Stimulated activated CD8-positive, alpha-beta memory T cell treated with anti-CD3 and anti-CD28 coated beads, Interleukin-15, amount 100 ng/mL, for 48 hours (primary cell): ENCODE data around the gene KIF3C.
"Not testable (repeated sequence)": the region's sequence is repeated elsewhere in the genome, so short reads cannot be mapped to it uniquely, and the experiment has no call there.

ENCODE experiments used
- DNase-seq, 2 donors: peaks; one replicate each; pipeline ENCODE4 v3.0.0-alpha.2; 2020; ENCODE audit warnings: low read depth in 2 of 2

The KIF3C gene

GRCh38 chr2:25999406-25999805 lies 17.1 kb upstream of the KIF3C start:
- not testable (repeated sequence) for DNase-seq

- not testable (repeated sequence) for DNase-seq
Observed at GRCh38 chr2:25998816-25999383, 16.6 kb upstream of the KIF3C start.

- DNase-seq: no peak
Observed at GRCh38 chr2:25996844-25997243, 14.5 kb upstream of the KIF3C start.

GRCh38 chr2:25994509-25994908 lies 12.2 kb upstream of the KIF3C start:
- DNase-seq: no peak

- no peak for DNase-seq
Observed at GRCh38 chr2:25993049-25993448, 10.8 kb upstream of the KIF3C start.

- DNase-seq: no peak
Observed at GRCh38 chr2:25992556-25992955, 10.3 kb upstream of the KIF3C start.

- no peak for DNase-seq
Observed at GRCh38 chr2:25991965-25992364, 9.7 kb upstream of the KIF3C start.

- no peak for DNase-seq
Observed at GRCh38 chr2:25989154-25989553, 6.9 kb upstream of the KIF3C start.

- no peak for DNase-seq
Observed at GRCh38 chr2:25988134-25988533, 5.8 kb upstream of the KIF3C start.

GRCh38 chr2:25983735-25984134 lies 1.4 kb upstream of the KIF3C start:
- no peak for DNase-seq

- no peak for DNase-seq
Observed at GRCh38 chr2:25982968-25983280, 627 bp upstream of the KIF3C start.

- no peak for DNase-seq
Observed at GRCh38 chr2:25981596-25982272, 563 bp downstream of the KIF3C start.

- DNase-seq: no peak
Observed at GRCh38 chr2:25980951-25981350, 1.3 kb downstream of the KIF3C start.

GRCh38 chr2:25980076-25980887 lies 2.0 kb downstream of the KIF3C start:
- no peak for DNase-seq

GRCh38 chr2:25979001-25979400 lies 3.3 kb downstream of the KIF3C start:
- no peak for DNase-seq

- no peak for DNase-seq
Observed at GRCh38 chr2:25977768-25978167, 4.5 kb downstream of the KIF3C start.

- no peak for DNase-seq
Observed at GRCh38 chr2:25976983-25977741, 5.1 kb downstream of the KIF3C start.

GRCh38 chr2:25972049-25972823 lies 10.1 kb downstream of the KIF3C start:
- DNase-seq: no peak

GRCh38 chr2:25971596-25971995 lies 10.7 kb downstream of the KIF3C start:
- DNase-seq: no peak

GRCh38 chr2:25966531-25967270 lies 15.6 kb downstream of the KIF3C start:
- DNase-seq: no peak

GRCh38 chr2:25964891-25965290 lies 17.4 kb downstream of the KIF3C start:
- DNase-seq: no peak
